A673 (cell line): ENCODE results near the gene NRF1.

Experiments
- CTCF ChIP-seq: fragments of 300-800, 200-600 bp; sonication (generic); conservative IDR thresholded peaks from 2 replicates; pipeline ENCODE4 v1.5.1; 2017; ENCODE audit warnings: low read depth, mild to moderate bottlenecking, antibody characterized with exemption, low read length, moderate library complexity, mixed read lengths
- EZH2 ChIP-seq: fragments of 200-600 bp; sonication (generic); IDR thresholded peaks from 2 replicates; pipeline ENCODE4 v1.6.1; 2017; ENCODE audit warnings: borderline replicate concordance, low read depth, mild to moderate bottlenecking, mixed read lengths, antibody characterized with exemption, low read length; ENCODE audit not compliant: poor library complexity, severe bottlenecking

- no peak for TF ChIP-seq EZH2
- no peak for TF ChIP-seq CTCF
Observed at GRCh38 chr7:129642871-129643549, 31.5 kb downstream of the NRF1 start.
